Amniotic stem cell (primary cell): ENCODE data around the gene CRELD2.

Source experiments
- DNase-seq: peaks from one replicate; lab custom pipeline; 2025; lab: John Stamatoyannopoulos, UW

The CRELD2 gene

GRCh38 chr22:49887702-49888101 is 30.7 kb upstream of the CRELD2 start:
- DNase-seq: no peak

DNA sequence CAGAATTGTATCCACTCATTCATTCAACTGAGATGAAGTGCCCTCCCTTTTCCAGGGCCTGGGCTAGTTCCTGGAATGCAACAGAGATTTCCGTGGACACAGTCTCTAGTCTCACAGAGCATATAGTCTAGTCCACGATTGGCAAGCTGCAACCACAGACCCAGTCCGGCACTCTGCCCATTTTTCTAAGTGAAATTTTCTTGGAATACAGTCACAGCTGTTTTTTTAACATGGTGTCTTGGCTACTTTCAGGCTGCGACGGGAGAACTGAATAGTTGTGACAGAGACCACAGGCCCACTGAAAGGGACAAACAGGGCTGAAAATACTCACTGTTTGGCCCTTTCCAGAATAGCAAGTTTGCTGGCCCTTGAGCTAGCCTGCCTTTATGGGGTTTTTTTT is 29.4 kb upstream of the CRELD2 start:
- DNase-seq: no peak

- DNase-seq: no peak
Observed at GRCh38 chr22:49892226-49892899, 26.1 kb upstream of the CRELD2 start.

GRCh38 chr22:49893025-49893424 is 25.4 kb upstream of the CRELD2 start:
- DNase-seq: no peak

- DNase-seq: no peak
Observed at GRCh38 chr22:49894322-49895054, 23.9 kb upstream of the CRELD2 start.

DNA sequence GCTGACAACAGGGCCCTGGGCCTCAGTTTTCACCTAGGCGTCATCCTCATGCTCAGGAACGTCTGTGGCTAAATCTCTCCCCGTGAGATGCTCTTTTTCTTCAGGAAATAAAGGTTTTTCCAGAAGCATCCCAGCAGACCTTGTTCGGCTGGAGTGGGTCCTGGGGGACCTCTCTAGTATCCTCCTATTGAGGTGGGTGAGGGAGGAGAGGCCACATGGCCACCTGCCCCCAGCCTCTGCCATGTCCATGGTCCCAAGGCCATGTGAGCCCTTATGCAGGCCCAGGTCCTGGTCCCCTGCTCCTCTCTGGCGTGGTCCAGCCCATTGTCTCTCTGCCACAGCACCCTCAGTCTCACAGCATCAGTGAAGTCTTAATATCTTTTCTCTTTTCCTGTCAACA is 22.2 kb upstream of the CRELD2 start:
- no peak for DNase-seq

DNA sequence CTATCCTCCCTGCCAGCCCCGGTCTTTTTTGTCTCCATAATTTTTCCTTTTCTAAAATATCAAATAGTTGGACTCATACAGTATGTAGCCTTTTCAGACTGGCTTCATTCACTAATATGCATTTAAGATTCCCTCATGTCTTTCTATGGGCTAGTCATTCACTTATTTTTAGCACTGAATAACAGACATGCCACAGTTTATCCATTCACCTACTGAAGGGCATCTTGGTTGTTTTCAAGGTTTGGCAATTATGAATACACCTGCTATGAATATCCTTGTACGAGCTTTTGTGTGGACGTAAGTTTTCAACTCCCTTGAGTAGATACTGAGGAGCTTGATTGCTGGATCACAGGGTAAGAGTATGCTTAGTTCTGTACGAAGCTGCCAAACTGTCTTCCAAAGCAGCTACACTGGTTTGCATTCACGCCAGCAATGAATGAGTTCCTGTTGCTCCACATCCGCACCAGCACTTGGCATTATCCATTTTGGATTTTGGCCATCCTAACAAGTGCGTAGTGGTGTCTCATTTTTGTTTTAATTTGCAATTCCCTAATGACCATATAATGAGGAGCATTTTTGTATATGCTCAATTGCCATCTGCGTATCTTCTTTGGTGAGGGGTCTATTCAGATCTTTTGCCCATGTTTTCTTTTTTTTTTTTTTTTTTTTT is 21.3 kb upstream of the CRELD2 start:
- DNase-seq: no peak

DNA sequence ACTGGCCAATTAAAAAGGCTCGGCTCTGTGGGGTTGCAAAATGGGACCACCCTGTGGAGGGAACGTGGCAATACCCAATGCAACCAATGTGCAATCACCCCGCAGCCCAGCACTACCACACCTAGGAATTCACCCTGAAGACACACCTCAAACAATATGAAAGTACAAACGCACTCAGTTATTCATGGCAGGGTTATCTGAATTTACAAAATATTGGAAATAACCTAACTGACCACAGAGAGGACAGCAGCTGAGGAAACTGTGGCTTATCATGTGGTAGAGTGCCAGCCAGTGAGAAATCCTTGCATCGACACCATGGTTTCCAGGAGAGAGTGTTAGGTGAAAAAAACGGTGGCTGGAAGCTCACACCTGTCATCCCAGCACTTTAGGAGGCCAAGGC is 18.9 kb upstream of the CRELD2 start:
- no peak for DNase-seq

DNA sequence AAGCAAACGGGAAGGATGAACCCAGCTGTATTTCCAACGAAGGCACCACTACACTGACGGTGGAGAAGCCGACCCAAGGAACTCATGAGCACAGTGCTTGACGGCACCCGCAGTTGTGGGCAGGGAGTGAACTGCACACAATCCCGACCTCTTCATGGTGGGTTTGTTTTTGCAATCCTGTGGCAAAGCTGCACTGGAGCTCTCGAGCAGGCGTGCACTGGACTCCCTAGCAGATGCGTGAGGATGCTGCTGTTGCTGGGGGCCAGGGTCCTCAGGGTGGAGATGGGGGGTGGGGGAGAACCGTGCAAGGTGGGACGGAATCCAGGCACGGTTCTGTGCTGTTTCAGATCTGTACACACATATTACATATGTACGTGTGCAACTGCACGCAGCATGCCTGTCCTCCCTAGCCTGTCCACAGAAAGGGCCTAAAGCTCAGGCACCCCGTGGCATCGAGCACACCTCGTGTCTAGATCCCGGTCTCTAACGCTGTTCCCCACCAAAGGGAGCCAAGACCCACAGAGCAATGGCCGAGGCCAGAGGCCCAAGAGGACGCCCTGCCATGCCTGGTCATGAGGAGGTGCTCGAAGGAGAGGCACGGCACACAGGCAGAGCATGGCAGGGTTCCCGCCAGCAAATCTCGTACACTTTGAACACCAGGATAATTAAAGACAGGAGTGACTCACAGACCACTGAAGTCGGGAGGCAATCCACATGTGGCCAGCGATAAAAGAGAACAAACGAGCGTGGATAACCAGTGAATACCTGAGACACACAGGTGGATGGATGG is 17.8 kb upstream of the CRELD2 start:
- no peak for DNase-seq

DNA sequence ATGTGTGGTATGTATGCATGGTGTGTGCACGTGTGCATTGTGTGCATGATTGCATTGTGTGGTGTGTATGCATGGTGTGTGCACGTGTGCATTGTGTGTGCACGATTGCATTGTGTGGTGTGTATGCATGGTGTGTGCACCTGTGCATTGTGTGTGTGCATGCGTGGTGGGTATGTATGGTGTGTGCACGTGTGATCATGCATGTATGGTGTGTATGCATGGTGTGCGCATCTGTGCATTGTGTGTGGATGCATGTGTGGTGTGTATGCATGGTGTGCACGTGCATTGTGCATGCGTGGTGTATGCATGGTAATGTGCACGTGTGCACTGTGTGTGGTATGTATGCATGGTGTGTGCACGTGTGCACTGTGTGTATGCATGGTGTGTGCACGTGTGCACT is 17.0 kb upstream of the CRELD2 start:
- no peak for DNase-seq

DNA sequence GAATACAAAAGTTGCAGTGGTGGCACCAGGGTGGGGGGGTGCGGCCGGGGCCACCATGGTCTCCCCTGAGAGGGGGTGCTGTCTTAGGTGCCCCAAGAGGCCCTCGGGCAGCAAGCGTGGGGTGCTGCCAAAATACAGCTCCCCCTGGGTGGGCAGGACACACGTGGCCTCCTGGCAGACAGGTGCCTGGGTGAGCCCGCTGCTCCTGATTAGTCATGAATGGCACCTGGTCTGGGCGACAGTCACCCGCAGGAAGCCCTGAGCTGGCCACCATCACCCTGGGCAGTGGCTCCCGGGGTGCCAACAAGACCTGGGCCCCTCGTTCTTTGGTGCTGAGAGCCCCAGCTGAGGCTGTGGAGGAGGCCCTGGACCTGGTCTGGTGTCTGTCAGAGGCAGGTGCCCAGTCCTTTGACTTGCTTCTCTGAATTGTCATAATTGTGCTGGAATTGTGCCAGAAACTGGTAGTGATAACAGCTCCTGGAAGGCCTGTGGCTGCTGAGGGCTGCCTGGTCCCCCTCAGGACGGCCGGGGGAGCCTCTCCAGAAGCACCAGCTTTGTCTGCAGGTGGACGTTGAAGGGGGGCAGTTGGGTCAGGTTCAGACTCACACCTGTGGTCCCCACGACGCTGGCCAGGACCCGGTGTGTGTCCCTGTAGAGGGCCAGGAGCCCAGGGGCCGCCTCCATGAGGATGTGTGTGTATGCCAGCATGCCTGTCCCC is 15.0 kb upstream of the CRELD2 start:
- no peak for DNase-seq

DNA sequence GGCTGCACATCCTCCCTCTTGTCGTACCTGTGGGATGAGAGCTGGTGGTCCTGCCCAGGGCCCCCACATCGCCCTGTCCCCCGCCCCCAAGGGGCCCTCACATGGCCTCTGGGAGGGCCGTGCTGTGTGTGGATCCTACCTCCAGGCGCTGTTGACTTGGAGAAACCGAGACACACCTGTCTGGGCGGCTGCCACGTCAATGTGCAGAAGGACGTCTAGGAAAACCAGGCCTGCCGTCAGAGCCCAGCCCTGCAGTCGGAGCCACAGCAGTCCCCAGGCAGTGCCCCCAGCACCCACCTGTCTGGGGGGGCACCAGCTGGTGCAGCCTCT is 14.4 kb upstream of the CRELD2 start:
- DNase-seq: no peak

DNA sequence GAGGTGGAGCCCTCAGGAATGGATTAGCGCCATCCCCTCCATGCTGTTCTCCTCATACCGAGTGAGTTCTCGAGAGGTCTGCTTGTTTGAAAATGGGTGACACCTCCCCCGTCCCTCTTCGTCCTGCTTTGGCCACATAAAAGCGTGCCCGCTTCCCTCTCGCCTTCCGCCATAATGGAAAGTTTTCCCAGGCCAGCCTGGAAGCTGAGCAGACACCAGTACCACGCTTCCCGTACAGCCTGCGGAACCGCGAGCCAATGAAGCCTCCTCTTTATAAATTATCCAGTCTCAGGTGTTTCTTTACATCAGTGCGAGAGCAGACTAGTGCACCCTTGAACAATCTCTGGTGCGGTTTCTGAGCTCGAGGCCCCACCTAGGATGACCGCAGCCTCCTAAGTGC is 13.0 kb upstream of the CRELD2 start:
- DNase-seq: no peak

GRCh38 chr22:49906071-49906798 is 12.2 kb upstream of the CRELD2 start:
- DNase-seq: no peak

DNA sequence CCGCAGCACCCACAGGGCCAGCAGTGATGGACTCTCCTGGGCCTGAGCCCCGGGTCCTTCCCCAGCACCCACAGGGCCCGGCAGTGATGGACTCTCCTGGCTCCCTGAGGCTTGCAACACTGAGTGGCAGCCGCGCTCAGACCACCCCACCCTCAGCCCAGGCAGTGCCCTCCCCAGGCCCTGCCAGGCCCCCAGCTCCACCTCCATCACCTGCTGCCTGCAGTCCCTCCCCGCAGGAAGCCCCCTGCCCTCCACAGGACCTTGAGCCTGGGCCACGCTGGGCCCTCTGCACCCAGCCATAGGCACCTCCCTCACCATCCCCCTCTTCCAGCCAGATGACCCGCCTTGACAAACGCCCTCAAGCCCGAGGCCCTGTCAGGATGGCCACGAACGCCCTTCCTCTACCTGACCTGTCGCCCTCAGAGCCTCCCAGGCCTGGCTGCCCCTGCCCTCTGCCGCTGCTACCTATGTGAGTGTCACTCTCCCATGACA is 11.6 kb upstream of the CRELD2 start:
- DNase-seq: no peak

DNA sequence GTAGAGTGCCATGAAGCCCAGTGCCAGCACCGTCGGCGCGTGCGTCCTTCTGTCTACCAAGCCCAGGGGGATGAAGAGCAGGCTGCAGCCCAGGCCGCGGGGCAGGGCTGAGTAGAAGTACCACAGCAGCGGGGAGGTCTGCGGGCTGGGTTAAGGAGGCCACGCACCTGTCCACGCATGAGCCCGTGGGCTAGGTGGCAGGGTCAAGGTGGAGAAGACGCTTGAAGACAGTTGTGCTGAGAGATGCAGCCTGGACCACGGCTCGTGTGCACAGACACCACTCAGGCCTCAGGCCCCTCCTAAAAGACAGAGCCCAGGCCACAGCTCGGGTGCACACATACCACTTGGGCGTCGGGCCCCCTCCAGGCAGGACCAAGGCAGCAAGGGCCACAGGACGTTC is 10.6 kb upstream of the CRELD2 start:
- no peak for DNase-seq

DNA sequence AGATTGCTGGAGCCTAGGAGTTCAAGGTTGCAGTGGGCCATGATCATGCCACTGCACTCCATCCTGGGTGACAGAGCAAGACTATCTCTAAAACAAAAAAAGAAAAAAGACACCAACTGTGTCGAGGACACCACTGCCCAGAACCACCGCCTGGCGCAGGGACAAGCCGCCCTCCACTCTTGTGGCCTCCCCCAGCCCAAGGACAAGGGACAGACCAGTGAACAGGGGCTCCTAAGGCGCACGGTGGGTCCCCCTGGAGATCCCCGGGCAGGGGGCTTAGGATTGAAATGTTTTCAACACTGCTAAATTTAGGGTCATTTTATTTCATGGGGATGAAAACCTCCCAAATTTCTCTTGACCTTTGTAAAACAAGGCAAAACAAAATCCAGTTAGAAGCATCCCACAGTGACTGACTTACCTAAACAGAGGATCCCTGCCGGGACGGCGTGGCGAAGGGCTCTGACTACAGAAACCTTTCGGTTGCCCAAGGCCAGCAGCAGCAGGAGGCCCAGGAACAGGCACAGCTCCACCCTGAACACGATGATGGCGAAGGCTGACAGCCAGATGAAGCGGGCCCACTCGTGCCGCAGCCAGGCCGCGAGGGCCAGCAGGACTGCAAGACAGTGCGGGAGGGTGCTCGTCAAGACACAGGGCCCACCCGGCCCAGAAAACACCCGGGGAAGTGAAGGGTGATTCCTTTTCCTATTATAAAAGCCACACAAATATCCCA is 8.8 kb upstream of the CRELD2 start:
- no peak for DNase-seq

- no peak for DNase-seq
Observed at GRCh38 chr22:49910229-49911155, 7.9 kb upstream of the CRELD2 start.

DNA sequence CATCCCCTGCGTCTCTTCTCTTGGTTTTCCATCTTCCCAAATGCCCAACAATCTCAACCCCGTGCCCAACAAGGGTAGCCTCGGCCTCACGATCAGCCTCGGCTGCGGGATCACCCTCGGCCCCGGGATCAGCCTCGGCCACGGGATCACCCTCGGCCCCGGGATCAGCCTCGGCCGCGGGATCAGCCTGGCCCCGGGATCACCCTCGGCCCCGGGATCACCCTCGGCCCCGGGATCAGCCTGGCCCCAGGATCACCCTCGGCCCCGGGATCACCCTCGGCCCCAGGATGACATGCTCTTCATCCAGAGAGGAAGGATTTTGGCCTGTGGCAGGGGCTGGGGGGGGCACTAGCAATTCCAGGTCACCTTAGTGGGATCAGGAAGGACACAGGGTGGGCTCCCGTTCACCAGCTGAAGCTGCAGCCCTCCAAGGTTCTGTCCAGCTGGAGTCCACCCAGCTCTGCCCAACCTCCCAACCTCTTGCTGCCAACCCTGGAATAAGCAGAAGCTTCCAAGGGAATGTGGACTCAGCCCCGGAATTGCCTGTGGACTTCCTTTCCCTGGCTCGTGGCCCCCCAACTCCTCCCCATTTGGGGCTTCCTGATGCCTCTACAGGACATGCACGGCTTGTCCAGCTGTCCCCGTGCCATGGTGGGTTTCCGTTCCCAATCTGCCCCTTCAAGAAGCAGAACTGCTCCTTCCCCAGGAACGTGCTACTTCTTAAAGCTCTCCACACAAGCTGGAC is 6.4 kb upstream of the CRELD2 start:
- no peak for DNase-seq
